ENCODE measurements around the gene PPFIA1. TPM values are rescaled to one million over a fixed set of nuclear protein-coding genes. Genes with fewer than 3 reads are reported as not detected.

PPFIA1 gene
- polyA plus RNA-seq, 1 of the 3 experiments (the other 2 are of a cell fraction), result 37.4 TPM

GRCh38 chr11:70334351-70334995 is 64.0 kb downstream of the PPFIA1 start:
- ChIA-PET CTCF (no interaction called here), POLR2A (no interaction called here)
- Histone ChIP-seq H3K27me3 (ENCODE audit: insufficient read depth) (no peaks in the 10 kb centered on the region), H3K9ac (no peak overlapping the region), H4K20me1 (ENCODE audit: insufficient read depth) (no peaks in the 10 kb centered on the region), H3K27ac (ENCODE audit: low read depth in 2 of 2, low read length in 1 of 2) (no peak overlapping the region), H3K36me3 (replicated peaks in 1 of 2; ENCODE audit: control insufficient read depth in 1 of 2, insufficient read depth in 2 of 2, low read length in 1 of 2) (peaks cover 70 to 75% of the 10 kb centered on the region in 2 experiments), H3K79me2 (ENCODE audit: insufficient read depth) (no peaks in the 10 kb centered on the region), H3K9me2 (no peaks in the 10 kb centered on the region), H3F3A (replicated peaks; ENCODE audit: insufficient read depth) (no peaks in the 10 kb centered on the region), H3K4me2 (no peak overlapping the region), H3K4me1 (ENCODE audit: control insufficient read depth in 1 of 2, insufficient read depth in 2 of 2, low read depth in 1 of 2, low read length in 1 of 2) (no peaks in the 10 kb centered on the region), H3K4me3 (ENCODE audit: low read depth in 2 of 2, low read length in 1 of 2) (no peak overlapping the region), H2AFZ (ENCODE audit: low read depth) (no peak overlapping the region), H3K9me3 (no peaks in the 10 kb centered on the region)
- WGBS (ENCODE audit: low lambda C conversion rate), result 96% methylated on average over 14 of the region's 16 CpGs
- no peak for TF ChIP-seq POLR2AphosphoS5 (IDR thresholded peaks at IDR 0.05; ENCODE audit: low read depth, low read length)
- no peak for DNase-seq

DNA sequence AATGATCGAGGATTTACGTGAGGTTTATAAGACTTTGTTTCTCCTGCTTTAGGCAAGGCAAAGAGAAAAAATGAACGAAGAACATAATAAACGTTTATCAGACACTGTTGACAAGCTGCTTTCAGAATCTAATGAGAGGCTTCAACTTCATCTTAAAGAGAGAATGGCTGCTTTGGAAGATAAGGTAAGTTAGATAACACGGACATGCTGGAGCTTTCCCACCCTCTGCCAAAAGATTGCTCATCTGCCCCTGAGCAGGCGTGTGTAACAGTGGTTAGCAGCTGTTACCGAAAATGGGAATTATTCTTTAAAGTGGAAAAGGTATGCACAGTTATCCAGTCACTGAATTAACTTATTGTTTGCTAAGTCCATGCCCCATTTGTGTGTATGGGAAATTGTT is 65.0 kb downstream of the PPFIA1 start:
- Histone ChIP-seq H3K4me2 (no peak overlapping the region), H3K4me3 (ENCODE audit: low read depth in 2 of 2, low read length in 1 of 2) (no peak overlapping the region), H3K9ac (no peak overlapping the region), H2AFZ (ENCODE audit: low read depth) (no peak overlapping the region), H3F3A (replicated peaks; ENCODE audit: insufficient read depth) (no peaks in the 10 kb centered on the region), H3K27me3 (ENCODE audit: insufficient read depth) (no peaks in the 10 kb centered on the region), H3K79me2 (ENCODE audit: insufficient read depth) (no peaks in the 10 kb centered on the region), H3K36me3 (replicated peaks in 1 of 2; ENCODE audit: control insufficient read depth in 1 of 2, insufficient read depth in 2 of 2, low read length in 1 of 2) (peaks cover 61 to 73% of the 10 kb centered on the region in 2 experiments), H3K9me2 (no peaks in the 10 kb centered on the region), H3K4me1 (ENCODE audit: control insufficient read depth in 1 of 2, insufficient read depth in 2 of 2, low read depth in 1 of 2, low read length in 1 of 2) (no peaks in the 10 kb centered on the region), H3K9me3 (no peaks in the 10 kb centered on the region), H3K27ac (ENCODE audit: low read depth in 2 of 2, low read length in 1 of 2) (no peak overlapping the region), H4K20me1 (ENCODE audit: insufficient read depth) (no peaks in the 10 kb centered on the region)
- no peak for DNase-seq
- 81% methylated on average over 7 of the region's 7 CpGs for WGBS (ENCODE audit: low lambda C conversion rate)
- ChIA-PET CTCF (no interaction called here), POLR2A (no interaction called here)
- TF ChIP-seq, protein P1, sequence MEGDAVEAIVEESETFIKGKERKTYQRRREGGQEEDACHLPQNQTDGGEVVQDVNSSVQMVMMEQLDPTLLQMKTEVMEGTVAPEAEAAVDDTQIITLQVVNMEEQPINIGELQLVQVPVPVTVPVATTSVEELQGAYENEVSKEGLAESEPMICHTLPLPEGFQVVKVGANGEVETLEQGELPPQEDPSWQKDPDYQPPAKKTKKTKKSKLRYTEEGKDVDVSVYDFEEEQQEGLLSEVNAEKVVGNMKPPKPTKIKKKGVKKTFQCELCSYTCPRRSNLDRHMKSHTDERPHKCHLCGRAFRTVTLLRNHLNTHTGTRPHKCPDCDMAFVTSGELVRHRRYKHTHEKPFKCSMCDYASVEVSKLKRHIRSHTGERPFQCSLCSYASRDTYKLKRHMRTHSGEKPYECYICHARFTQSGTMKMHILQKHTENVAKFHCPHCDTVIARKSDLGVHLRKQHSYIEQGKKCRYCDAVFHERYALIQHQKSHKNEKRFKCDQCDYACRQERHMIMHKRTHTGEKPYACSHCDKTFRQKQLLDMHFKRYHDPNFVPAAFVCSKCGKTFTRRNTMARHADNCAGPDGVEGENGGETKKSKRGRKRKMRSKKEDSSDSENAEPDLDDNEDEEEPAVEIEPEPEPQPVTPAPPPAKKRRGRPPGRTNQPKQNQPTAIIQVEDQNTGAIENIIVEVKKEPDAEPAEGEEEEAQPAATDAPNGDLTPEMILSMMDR (IDR thresholded peaks at IDR 0.05), result no peak
- TF ChIP-seq MAX (IDR thresholded peaks at IDR 0.05; ENCODE audit: low read depth) (no peak), RFX5 (IDR thresholded peaks at IDR 0.05; ENCODE audit: low read length) (no peak), EZH2phosphoT487 (IDR thresholded peaks at IDR 0.05; ENCODE audit: borderline replicate concordance, low read depth) (no peak), NFIC (IDR thresholded peaks at IDR 0.05; ENCODE audit: borderline replicate concordance) (no peak), RXRA (IDR thresholded peaks at IDR 0.05; ENCODE audit: borderline replicate concordance, low read depth) (no peak), GATA2 (CRISPR knock-in tag; IDR thresholded peaks at IDR 0.05) (no peak), FOXM1 (IDR thresholded peaks at IDR 0.05; ENCODE audit: low read depth) (no peak), FOXJ3 (CRISPR knock-in tag; IDR thresholded peaks at IDR 0.05) (no peak), EP300 (IDR thresholded peaks at IDR 0.05; ENCODE audit: borderline replicate concordance in 1 of 2, low read depth in 1 of 2, low read length in 1 of 2) (no peak), GABPA (IDR thresholded peaks at IDR 0.05; ENCODE audit: low read depth) (no peak)
